Endothelial cell of umbilical vein (primary cell): ENCODE results near the gene HHIPL2. TPM values are rescaled to one million over a fixed set of nuclear protein-coding genes. Genes with fewer than 3 reads are reported as not detected.

Experiments
- BruUV-seq: library from RNA; stranded (reverse); fragments of 400-500 nt; replicated peaks from 2 replicates; lab custom pipeline; 2021; lab: Mats Ljungman, UMichigan
- CTCF ChIA-PET: fragments of 300-600, 350-600 bp; sonication (Branson Sonifier 250); formaldehyde crosslinking; loops from one replicate; lab custom pipeline; 2021; ENCODE audit warnings: antibody characterized with exemption, inconsistent platforms; lab: Charles Lee
- POLR2A ChIA-PET: fragments of 300-600, 350-600 bp; sonication (Branson Sonifier 250); formaldehyde crosslinking; loops from one replicate; lab custom pipeline; 2021; ENCODE audit warnings: antibody characterized with exemption, inconsistent platforms; lab: Charles Lee
- DNase-seq: peaks from one replicate; pipeline ENCODE4 v3.0.0-alpha.2; 2011; ENCODE audit warnings: low read depth, low spot score
- FAIRE-seq: peaks from 2 replicates; lab custom pipeline; 2011; peaks lifted over from hg19 to GRCh38; lab: Jason Lieb, UNC
- H2AFZ ChIP-seq: 2 replicates; pipeline ENCODE4 v1.6.0; 2012; ENCODE audit warnings: low read depth, low read length, control low read depth, inconsistent platforms
- H3K27ac ChIP-seq: 2 replicates; pipeline ENCODE4 v1.5.1; 2011; ENCODE audit warnings: low read depth, mild to moderate bottlenecking, control low read depth, low read length, moderate library complexity; ENCODE audit not compliant: insufficient read depth
- H3K27me3 ChIP-seq, 2 experiments: 2 replicates each; pipeline versions ENCODE4 v1.6.0 to v1.6.1; 2011; ENCODE audit warnings: low read length in 2 of 2, mixed read lengths in 1 of 2; ENCODE audit not compliant: control insufficient read depth in 2 of 2, insufficient read depth in 2 of 2
- H3K36me3 ChIP-seq, 2 experiments: 2 replicates in 1 of 2; 3 replicates in 1 of 2; pipeline ENCODE4 v1.5.1; 2011; ENCODE audit warnings: low read length in 2 of 2, mild to moderate bottlenecking in 1 of 2, moderate library complexity in 1 of 2; ENCODE audit not compliant: control insufficient read depth in 2 of 2, insufficient read depth in 2 of 2; ENCODE audit errors: extremely low read depth in 1 of 2
- H3K4me1 ChIP-seq: 3 replicates; pipeline ENCODE4 v1.5.1; 2011; ENCODE audit warnings: mild to moderate bottlenecking, low read length; ENCODE audit not compliant: control insufficient read depth, insufficient read depth; ENCODE audit errors: extremely low read depth
- H3K4me2 ChIP-seq: 2 replicates; pipeline ENCODE4 v1.6.1; 2011; ENCODE audit warnings: low read length, control low read depth, mixed read lengths; ENCODE audit not compliant: insufficient read depth
- H3K4me3 ChIP-seq, 3 experiments: fragments of 200-600 bp in 1 of 3; sonication (generic), shearing (Covaris generic) in 1 of 3; replicated peaks in 1 of 3; 2 replicates each; pipeline ENCODE4 v1.5.1; 2011 to 2016; ENCODE audit warnings: control low read depth in 3 of 3, low read length in 3 of 3, mild to moderate bottlenecking in 2 of 3, inconsistent platforms in 1 of 3, low read depth in 1 of 3, moderate library complexity in 1 of 3; ENCODE audit not compliant: insufficient read depth in 1 of 3
- H3K79me2 ChIP-seq: 2 replicates; pipeline ENCODE4 v1.6.0; 2012; ENCODE audit warnings: low read length, inconsistent platforms; ENCODE audit not compliant: control insufficient read depth, insufficient read depth
- H3K9ac ChIP-seq: replicated peaks from 2 replicates; pipeline ENCODE3; 2011; ENCODE audit warnings: low read length, control low read depth; ENCODE audit not compliant: insufficient read depth; ENCODE audit errors: extremely low read depth
- H3K9me1 ChIP-seq: replicated peaks from 3 replicates; pipeline ENCODE4 v1.6.0; 2011; ENCODE audit warnings: mild to moderate bottlenecking, low read length; ENCODE audit not compliant: control insufficient read depth, insufficient read depth; ENCODE audit errors: extremely low read depth
- H3K9me3 ChIP-seq: replicated peaks from 2 replicates; pipeline ENCODE4 v1.5.1; 2012; ENCODE audit warnings: low read length, inconsistent platforms; ENCODE audit not compliant: control insufficient read depth, insufficient read depth
- H4K20me1 ChIP-seq: replicated peaks from 2 replicates; pipeline ENCODE3; 2011; ENCODE audit warnings: mild to moderate bottlenecking, low read length; ENCODE audit not compliant: control insufficient read depth, insufficient read depth; ENCODE audit errors: extremely low read depth
- EZH2 ChIP-seq: IDR thresholded peaks from 2 replicates; pipeline ENCODE4 v1.6.1; 2012; ENCODE audit warnings: borderline replicate concordance, low read depth, mild to moderate bottlenecking, moderate library complexity, low read length, inconsistent platforms; ENCODE audit not compliant: severe bottlenecking
- FOS ChIP-seq: IDR thresholded peaks from 2 replicates; pipeline ENCODE4 v1.6.1; 2011; ENCODE audit warnings: mild to moderate bottlenecking, low read length, moderate library complexity, borderline replicate concordance; ENCODE audit not compliant: insufficient read depth
- GATA2 ChIP-seq: IDR thresholded peaks from 2 replicates; pipeline ENCODE4 v1.7.0; 2011; ENCODE audit warnings: low read depth, mild to moderate bottlenecking, moderate library complexity, mixed read lengths, low read length; ENCODE audit not compliant: insufficient read length, insufficient read depth
- JUN ChIP-seq: IDR thresholded peaks from 2 replicates; pipeline ENCODE4 v1.6.1; 2011; ENCODE audit warnings: borderline replicate concordance, low read depth; ENCODE audit not compliant: insufficient read length, insufficient read depth
- MYC ChIP-seq: IDR thresholded peaks from one replicate; pipeline ENCODE4 v1.6.1; 2011; ENCODE audit warnings: mild to moderate bottlenecking, low read depth, low read length
- POLR2A ChIP-seq: IDR thresholded peaks from 2 replicates; pipeline ENCODE4 v1.6.1; 2012; ENCODE audit warnings: low read depth, mild to moderate bottlenecking, control low read depth, low read length
- POLR2AphosphoS5 ChIP-seq: IDR thresholded peaks from 2 replicates; pipeline ENCODE4 v1.6.1; 2012; ENCODE audit warnings: low read depth, mild to moderate bottlenecking, control low read depth, low read length, moderate library complexity; ENCODE audit not compliant: insufficient read depth
- dilution Hi-C: fragments of 300-500 bp; cut with MboI; formaldehyde crosslinking; loops from one replicate; pipeline ENCODE4 v1.15.0; 2019; ENCODE audit warnings: low sequenced_read_pairs; ENCODE audit not compliant: extremely low pct_ligation_motif_present
- intact Hi-C: fragments of 100-400 bp; cut with micrococcal nuclease; formaldehyde crosslinking; loops from one replicate; pipeline ENCODE4 v1.10.0; 2022
- polyA plus RNA-seq, 4 experiments: library from polyadenylated mRNA; depleted of rRNA in 3 of 4; stranded (reverse) in 3 of 4; unstranded in 1 of 4; fragments of >200 nt; gene quantifications; 2 replicates each; pipeline versions ENCODE4 v1.2.1 to v1.2.3, GENCODE V29; 2011 to 2012; ENCODE audit warnings: missing spikeins in 1 of 4
- total RNA-seq: library from RNA; stranded (reverse); gene quantifications from 2 replicates; pipeline ENCODE4 v1.2.3, GENCODE V29; 2021
- TF ChIP-seq, protein P1 (sequence below), 2 donors: IDR thresholded peaks; 1 replicate in 1 of 2; 2 replicates in 1 of 2; pipeline ENCODE4 v1.5.1; 2011; ENCODE audit warnings: low read length in 2 of 2, mild to moderate bottlenecking in 2 of 2, moderate library complexity in 2 of 2, control low read depth in 1 of 2, inconsistent platforms in 1 of 2, low read depth in 1 of 2; ENCODE audit not compliant: insufficient read depth in 1 of 2; ENCODE audit errors: extremely low read depth in 1 of 2
- TF ChIP-seq, protein P2 (sequence below): IDR thresholded peaks from 2 replicates; pipeline ENCODE4 v1.6.1; 2011; ENCODE audit not compliant: insufficient read depth, insufficient read length

Gene HHIPL2
- total and polyA plus RNA-seq, 2 donors (not counting 3 experiments of a cell fraction or from before 2014, with no cell fraction given) = 0.03 TPM; not detected in 1

DNA sequence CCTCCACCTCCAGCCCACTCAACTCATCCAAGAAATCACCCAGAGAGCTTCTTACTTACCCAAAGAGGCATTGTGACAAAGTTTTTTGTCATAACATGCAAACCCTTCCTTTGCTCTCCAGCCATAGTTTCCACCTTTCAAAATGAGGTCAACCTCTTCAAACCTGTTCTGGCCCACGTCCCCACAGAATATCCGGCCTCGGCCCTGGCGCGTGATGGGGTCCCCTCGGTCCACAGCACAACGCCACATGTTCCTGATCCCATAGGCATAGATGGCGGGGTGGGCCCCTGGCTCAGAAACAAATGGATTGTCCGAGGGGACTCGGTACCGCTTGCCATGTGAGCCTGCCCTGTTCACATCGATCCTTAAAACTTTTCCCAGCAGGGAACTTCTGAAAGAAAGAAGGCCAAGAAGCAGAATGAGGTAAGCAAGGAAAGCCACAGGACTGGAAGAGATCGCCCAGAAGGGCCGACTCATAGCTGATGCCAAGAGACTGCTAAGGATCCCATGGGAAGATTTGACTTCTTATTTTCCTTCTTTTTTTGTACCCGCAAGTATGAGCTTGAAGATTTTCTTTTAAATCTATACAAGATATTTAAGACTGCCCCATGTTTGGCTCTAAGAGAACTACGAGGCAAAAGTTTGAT, 7.8 kb downstream of the HHIPL2 start:
- Histone ChIP-seq H3K4me3 (no peak overlapping the region), H2AFZ (no peak overlapping the region), H4K20me1 (no peaks in the 10 kb centered on the region), H3K9me1 (no peaks in the 10 kb centered on the region), H3K9me3 (no peaks in the 10 kb centered on the region), H3K27me3 (no peaks in the 10 kb centered on the region), H3K9ac (no peak overlapping the region), H3K36me3 (no peaks in the 10 kb centered on the region), H3K27ac (no peak overlapping the region), H3K79me2 (no peaks in the 10 kb centered on the region), H3K4me2 (no peak overlapping the region), H3K4me1 (no peaks in the 10 kb centered on the region)
- dilution Hi-C loops = no loop called here
- TF ChIP-seq, protein P1, sequence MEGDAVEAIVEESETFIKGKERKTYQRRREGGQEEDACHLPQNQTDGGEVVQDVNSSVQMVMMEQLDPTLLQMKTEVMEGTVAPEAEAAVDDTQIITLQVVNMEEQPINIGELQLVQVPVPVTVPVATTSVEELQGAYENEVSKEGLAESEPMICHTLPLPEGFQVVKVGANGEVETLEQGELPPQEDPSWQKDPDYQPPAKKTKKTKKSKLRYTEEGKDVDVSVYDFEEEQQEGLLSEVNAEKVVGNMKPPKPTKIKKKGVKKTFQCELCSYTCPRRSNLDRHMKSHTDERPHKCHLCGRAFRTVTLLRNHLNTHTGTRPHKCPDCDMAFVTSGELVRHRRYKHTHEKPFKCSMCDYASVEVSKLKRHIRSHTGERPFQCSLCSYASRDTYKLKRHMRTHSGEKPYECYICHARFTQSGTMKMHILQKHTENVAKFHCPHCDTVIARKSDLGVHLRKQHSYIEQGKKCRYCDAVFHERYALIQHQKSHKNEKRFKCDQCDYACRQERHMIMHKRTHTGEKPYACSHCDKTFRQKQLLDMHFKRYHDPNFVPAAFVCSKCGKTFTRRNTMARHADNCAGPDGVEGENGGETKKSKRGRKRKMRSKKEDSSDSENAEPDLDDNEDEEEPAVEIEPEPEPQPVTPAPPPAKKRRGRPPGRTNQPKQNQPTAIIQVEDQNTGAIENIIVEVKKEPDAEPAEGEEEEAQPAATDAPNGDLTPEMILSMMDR (IDR thresholded peaks at IDR 0.05; ENCODE audit: extremely low read depth in 1 of 2, insufficient read depth in 1 of 2, low read depth in 1 of 2, low read length in 2 of 2) = no peak
- TF ChIP-seq EZH2 (no peak), MYC (no peak), FOS (no peak), POLR2AphosphoS5 (no peak), JUN (no peak), GATA2 (no peak), POLR2A (no peak)
- TF ChIP-seq, protein P2, sequence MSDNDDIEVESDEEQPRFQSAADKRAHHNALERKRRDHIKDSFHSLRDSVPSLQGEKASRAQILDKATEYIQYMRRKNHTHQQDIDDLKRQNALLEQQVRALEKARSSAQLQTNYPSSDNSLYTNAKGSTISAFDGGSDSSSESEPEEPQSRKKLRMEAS = no peak
- DNase-seq (no peak), FAIRE-seq (no peak)
- POLR2A ChIA-PET = no interaction called here
- BruUV-seq = no TSS peak
- intact Hi-C loops = no loop called here
- CTCF ChIA-PET = interaction anchor here (1.0 kb wide), 1 partner anchor 94 kb away, joined by 3 read pairs; no protein-coding TSS in a partner anchor
